GM19324 (cell line): Measurements from ENCODE around the gene PGBD5.

Source experiments
- ATAC-seq: cut with Tn5 transposase; IDR thresholded peaks from one replicate; pipeline ENCODE4 v1.9.1; 2021; ENCODE audit warnings: mild to moderate bottlenecking, moderate library complexity; ENCODE audit not compliant: unreplicated experiment, low FRiP score

The PGBD5 gene

GRCh38 chr1:230354005-230354404, 72.1 kb downstream of the PGBD5 start:
- no peak for ATAC-seq

DNA sequence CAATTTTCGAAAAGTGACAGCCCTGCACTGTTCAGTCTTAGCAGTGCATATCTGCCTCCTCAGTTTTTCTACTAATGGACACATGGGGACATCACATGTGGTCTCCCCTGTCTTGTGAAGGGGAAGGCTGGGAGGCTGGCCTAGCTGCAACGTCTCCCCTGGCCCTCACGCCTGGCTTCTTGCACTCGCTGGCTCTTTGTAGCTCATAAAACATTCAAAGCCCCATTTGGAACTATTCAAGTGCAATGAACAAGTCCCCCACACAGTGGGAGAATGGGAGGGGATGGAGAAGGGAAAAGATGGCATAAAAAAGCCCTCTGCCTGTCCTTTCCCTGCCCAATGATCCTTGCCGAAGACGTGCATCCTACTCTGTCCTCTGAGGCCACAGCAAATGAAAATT, 73.6 kb downstream of the PGBD5 start:
- no peak for ATAC-seq

DNA sequence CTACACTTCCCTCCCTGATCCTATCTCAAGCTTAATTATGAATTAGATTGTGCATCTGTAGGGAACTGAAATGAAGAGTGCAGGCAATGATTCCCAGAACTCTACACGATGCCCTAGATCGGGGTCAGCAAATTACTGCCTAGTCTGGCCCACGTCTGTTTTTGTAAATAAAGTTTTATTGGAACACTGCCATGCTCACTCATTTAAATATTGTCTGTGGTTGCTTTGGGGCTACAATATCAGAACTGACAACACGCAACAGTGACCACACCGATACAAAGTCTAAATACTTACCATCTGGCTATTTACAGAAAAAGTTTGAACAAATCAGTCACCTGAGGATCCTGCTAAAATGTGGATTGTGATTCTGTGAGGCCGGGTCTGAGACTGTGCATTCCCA, 74.1 kb downstream of the PGBD5 start:
- ATAC-seq = no peak

DNA sequence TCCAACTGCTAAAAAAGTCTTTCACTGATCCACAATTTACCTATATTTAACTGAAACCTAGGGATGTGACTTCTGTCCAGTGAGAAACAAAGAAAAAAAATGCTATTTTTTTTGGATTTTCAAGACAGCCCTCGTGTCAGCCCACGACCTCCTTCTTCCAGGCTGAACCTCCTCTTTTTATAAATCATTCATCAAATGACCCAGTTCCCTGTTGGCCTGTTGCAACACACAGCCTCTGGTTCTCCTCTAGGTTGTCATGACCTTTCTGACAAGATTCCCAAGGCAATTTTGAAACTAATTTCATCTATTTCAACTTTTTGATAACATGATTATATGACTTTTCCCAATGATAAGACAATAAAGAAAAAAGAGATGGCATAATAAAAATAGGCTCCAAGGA, 74.6 kb downstream of the PGBD5 start:
- no peak for ATAC-seq

GRCh38 chr1:230350208-230350921, 75.8 kb downstream of the PGBD5 start:
- ATAC-seq = no peak

DNA sequence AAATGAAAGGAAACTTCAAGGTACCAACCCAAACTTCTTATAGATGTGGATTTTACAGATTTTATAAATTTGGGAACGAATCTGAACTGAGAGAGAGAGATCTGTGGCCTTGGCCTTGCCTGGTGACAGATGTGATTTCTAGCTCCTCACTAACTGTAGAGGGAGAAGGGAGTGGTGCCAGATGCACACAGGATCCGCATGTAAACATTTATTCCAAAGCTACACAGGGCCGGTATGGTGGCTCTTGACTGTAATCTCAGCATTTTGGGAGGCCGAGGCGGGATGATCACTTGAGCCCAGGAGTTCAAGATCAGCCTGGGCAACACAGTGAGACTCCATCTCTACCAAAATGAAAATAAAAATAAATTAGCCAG, 77.1 kb downstream of the PGBD5 start:
- no peak for ATAC-seq

- ATAC-seq = no peak
These were observed 77.6 kb downstream of the PGBD5 start for GRCh38 chr1:230348386-230349019.

- ATAC-seq = no peak
These were observed 78.2 kb downstream of the PGBD5 start for GRCh38 chr1:230347896-230348295.

DNA sequence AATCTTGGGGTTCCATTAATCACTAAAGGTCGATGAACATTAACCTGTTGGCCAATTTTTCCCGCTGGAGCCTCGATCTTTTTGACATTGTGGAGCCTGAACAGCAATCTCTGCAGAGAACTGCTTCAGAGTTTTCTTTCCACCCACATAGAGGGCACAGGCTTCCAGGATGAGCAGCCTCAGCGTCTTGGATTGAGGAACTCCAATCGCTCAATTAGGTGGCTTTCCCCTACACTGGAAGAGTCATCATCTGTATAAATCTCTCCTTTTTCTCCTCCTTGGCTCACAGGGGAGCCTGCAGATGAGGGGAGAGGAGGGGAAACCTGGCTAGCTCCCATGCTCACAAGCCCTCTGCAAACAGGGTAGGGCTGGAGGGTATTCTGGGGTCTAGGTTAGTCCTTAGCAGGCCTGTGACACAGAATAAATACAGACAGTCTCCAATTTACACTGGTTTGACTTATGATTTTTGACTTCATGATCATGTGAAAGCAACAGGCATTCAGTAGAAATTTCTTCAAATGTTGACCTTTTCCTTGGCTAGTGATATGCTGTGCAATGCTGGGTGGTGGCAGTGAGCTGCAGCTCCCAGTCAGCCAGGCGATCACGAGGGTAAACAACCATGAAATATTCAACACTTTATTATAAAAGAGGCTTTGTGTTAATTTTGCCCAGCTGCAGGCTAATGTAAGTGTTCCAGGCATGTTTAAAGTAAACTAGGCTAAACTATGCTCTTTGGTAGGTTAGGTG, 80.8 kb downstream of the PGBD5 start:
- no peak for ATAC-seq

DNA sequence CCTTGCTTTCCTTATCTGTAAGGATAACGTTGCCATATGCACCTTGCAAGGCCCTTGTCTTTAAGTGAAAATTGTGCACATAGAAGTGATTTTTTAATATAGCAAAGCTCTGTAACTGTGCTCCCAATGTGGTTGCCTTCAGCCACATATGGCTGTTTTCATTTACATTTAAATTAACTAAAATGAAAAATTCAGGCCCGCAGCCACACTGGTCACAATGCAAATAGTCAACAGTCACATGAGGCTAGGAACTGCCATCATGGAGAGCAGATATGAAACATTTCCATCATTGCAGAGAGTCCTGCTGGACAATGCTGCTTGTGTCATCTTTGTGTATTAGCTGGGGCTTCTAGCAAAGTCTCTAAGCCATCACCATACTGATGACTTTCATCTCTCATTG, 83.4 kb downstream of the PGBD5 start:
- no peak for ATAC-seq

GRCh38 chr1:230342019-230342418, 84.1 kb downstream of the PGBD5 start:
- no peak for ATAC-seq

DNA sequence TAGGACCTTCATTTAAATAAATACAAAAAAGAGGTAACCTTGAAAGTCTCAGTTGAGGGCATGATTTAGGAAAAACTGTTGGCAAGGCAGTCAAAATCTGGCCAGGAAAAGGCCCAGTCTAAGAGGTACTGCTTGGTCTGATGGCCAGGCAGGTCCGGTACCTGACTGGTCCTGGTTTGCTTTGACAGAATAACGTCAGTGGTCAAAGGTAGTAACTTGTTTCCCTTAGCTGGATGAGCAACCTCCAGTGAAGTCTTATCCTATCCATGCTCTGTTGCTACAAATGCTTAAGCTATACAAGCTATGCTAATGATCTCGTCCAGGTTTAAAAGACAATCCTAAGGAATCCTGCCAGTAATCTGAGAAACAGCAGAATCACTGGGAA, 85.0 kb downstream of the PGBD5 start:
- no peak for ATAC-seq

DNA sequence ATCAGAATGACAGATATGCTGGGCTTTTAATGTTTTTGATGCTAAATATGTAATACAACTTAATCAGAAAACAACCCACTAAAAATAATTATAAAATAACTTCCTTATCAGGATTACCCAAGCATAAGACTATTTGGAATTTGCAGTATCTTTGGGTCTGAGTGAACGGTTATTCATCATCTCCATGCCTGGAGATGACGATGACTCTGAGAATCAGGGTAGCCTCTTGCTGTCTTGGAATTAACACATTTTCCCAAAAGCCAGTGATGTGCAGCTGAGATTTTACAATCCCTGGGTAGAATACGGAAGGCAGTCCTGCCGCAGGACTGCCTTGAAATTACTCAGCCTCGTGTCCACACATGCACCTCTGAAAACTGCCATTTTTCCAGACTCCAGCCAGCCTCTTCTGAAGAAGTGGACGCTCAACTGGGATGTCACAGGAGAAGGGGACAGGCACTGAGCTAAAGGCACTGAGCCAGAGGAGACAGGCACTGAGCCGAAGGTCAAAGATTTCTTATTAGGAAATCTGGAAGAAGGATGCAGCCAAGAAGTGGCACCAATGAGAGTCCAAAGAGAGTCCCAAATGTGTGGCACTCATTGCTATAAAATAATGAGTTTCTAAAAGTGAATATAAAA, 85.5 kb downstream of the PGBD5 start:
- no peak for ATAC-seq

DNA sequence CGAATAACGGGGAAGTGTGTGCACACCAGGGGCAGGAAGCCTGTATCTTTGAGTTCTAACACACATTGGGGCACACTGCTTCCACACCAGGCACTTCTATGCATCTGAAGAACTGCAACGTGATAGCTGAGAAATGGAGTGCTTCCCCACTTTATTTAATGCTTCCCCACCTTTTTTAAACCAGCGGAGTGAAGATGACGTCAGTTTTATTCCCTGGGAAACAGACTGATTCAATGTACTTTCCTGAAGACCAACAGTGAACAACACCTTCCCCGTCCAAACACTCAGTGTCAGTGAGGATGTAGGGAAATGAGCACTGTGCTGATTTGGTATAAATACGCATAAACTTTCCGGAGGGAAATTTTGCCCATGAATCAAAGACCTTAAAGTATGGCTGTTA, 87.1 kb downstream of the PGBD5 start:
- no peak for ATAC-seq

GRCh38 chr1:230337266-230337665, 88.9 kb downstream of the PGBD5 start:
- ATAC-seq = no peak

GRCh38 chr1:230335861-230336522, 90.1 kb downstream of the PGBD5 start:
- no peak for ATAC-seq

DNA sequence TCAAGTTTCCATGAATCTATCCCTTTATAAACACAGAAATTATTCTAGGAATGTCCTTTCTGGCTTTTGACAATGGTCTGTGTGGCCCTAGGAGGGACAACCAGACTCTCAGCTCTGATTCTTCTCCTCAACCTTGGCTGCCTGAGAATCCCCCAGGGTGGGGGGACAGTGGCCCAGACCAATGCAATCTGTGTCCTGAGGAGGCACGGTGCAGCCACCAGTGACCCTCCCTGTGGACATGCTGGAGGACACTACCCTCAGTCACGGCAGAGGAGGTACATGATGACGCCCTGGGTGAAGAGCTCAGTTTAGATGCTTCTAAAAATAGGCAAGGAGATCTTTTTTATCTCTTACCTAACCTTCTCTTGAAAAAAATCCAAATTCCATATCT, 91.7 kb downstream of the PGBD5 start:
- ATAC-seq = no peak

GRCh38 chr1:230333590-230334446, 92.3 kb downstream of the PGBD5 start:
- ATAC-seq = no peak

GRCh38 chr1:230332575-230333066, 93.5 kb downstream of the PGBD5 start:
- ATAC-seq = no peak

GRCh38 chr1:230332061-230332460, 94.1 kb downstream of the PGBD5 start:
- no peak for ATAC-seq
